Esophagus muscularis mucosa (tissue), 4 donors: ENCODE data around the gene CHGA. TPM values are rescaled to one million over a fixed set of nuclear protein-coding genes. Genes with fewer than 3 reads are reported as not detected.

Experiments
- DNase-seq: peaks from one replicate; pipeline ENCODE4 v3.0.0-alpha.2; 2017; ENCODE audit errors: extremely low spot score
- H3K27ac ChIP-seq, 4 donors: fragments of 200-600 bp; sonication (generic); replicated peaks in 1 of 4; 1 replicate in 3 of 4; 2 replicates in 1 of 4; pipeline ENCODE4 v1.5.1; 2016 to 2019; ENCODE audit warnings: mild to moderate bottlenecking in 1 of 4
- H3K27me3 ChIP-seq, 4 donors: fragments of 200-600 bp; sonication (generic); one replicate each; pipeline versions ENCODE4 v1.5.1 to v1.6.0; 2016 to 2019
- H3K36me3 ChIP-seq, 4 donors: fragments of 200-600 bp; sonication (generic); one replicate each; pipeline ENCODE4 v1.5.1; 2016 to 2019
- H3K4me1 ChIP-seq, 4 donors: fragments of 200-600 bp; sonication (generic); one replicate each; pipeline ENCODE4 v1.5.1; 2016 to 2019
- H3K4me3 ChIP-seq, 4 donors: fragments of 200-600 bp; sonication (generic); 1 replicate in 2 of 4; 2 replicates in 2 of 4; pipeline ENCODE4 v1.5.1; 2016 to 2019; ENCODE audit warnings: mild to moderate bottlenecking in 4 of 4, moderate library complexity in 1 of 4
- H3K9me3 ChIP-seq, 4 donors: fragments of 200-600 bp; sonication (generic); 1 replicate in 3 of 4; 2 replicates in 1 of 4; pipeline ENCODE4 v1.5.1; 2016 to 2019
- CTCF ChIP-seq, 3 experiments: fragments of 200-600 bp in 2 of 3; fragments of 450-650 bp in 1 of 3; sonication (generic) in 2 of 3; IDR thresholded peaks; one replicate each; pipeline ENCODE4 v1.5.1; 2017 to 2019; ENCODE audit warnings: antibody characterized with exemption in 3 of 3, mild to moderate bottlenecking in 2 of 3, moderate library complexity in 1 of 3
- EP300 ChIP-seq: sonication (generic); formaldehyde crosslinking; IDR thresholded peaks from one replicate; pipeline ENCODE4 v1.6.1; 2017; ENCODE audit warnings: antibody characterized with exemption
- POLR2A ChIP-seq: fragments of 450-650 bp; IDR thresholded peaks from one replicate; pipeline ENCODE4 v1.6.1; 2017; ENCODE audit warnings: antibody characterized with exemption, moderate library complexity, mild to moderate bottlenecking, low read depth
- POLR2AphosphoS5 ChIP-seq, 2 donors: sonication (generic); formaldehyde crosslinking; IDR thresholded peaks; one replicate each; pipeline ENCODE4 v1.6.1; 2017; ENCODE audit warnings: antibody characterized with exemption in 2 of 2
- WGBS: methylation state at CpG from one replicate; pipeline ENCODE4 v1.1.5; 2018; 5-methylcytosine and 5-hydroxymethylcytosine counted together
- intact Hi-C: fragments of 100-400 bp; cut with DNase I; formaldehyde crosslinking; loops from one replicate; pipeline ENCODE4 v1.15.1; 2023
- total RNA-seq, 4 donors: library from RNA; depleted of rRNA; stranded (reverse); fragments of >200 nt; gene quantifications; one replicate each; pipeline versions ENCODE4 v1.1.0 to v1.2.1, GENCODE V29; 2016

The CHGA gene
- total RNA-seq, 4 donors from 2014 or later, result 1.2 to 2.5 (median 1.3) TPM

GRCh38 chr14:92948647-92949046, 25.7 kb downstream of the CHGA start:
- no peak for DNase-seq
- Histone ChIP-seq H3K36me3 (peaks cover 31 to 90% (median 46%) of the 10 kb centered on the region in 4 donors), H3K27me3 (no peaks in the 10 kb centered on the region), H3K27ac (no peak overlapping the region), H3K4me1 (peaks cover 48 to 55% (median 51%) of the 10 kb centered on the region in 4 donors), H3K4me3 (no peak overlapping the region), H3K9me3 (no peaks in the 10 kb centered on the region)
- 91% methylated on average over 21 of the region's 22 CpGs for WGBS
- intact Hi-C loops, result no loop called here
- no peak for TF ChIP-seq POLR2AphosphoS5 (IDR thresholded peaks at IDR 0.05)
- TF ChIP-seq CTCF (IDR thresholded peaks at IDR 0.05), result no peak
- no peak for TF ChIP-seq EP300
- no peak for TF ChIP-seq POLR2A

DNA sequence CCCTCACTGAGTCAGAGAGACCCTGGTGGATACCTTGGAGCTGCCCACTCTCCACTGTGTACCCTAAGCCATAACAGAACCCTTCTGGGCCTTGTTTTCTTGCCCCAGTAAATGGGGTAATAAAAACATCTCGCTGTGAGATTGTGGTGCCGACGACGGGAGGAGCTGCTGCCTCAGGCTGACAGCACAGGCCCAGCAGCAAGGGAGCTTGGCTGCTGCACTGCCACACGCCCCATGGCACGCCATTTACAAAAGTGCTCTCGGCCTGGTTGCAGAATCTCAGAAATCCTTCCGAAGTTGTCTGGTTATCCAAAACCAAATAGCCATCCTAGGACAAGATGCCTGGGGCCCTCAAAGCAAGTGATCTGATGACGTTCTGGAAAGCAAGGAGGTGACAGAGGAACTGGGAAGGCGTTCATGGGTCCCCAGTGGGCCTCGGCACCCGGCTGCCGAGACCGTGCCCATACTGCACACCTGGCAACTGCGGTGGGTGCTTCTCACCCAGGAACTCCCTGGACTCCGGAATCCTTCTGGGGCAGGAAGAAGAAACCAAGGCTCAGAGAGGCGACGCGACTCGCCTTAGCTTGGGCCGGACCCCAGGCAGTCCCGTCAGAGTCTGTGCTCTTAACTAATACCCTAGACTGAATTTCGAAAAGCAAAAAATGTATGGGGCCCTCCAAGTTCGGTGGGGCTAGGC, 26.7 kb downstream of the CHGA start:
- H3K4me1 ChIP-seq, result peaks cover 48 to 55% (median 51%) of the 10 kb centered on the region in 4 donors
- H3K9me3 ChIP-seq, result no peaks in the 10 kb centered on the region
- TF ChIP-seq EP300, result no peak
- no peak for TF ChIP-seq POLR2AphosphoS5 (IDR thresholded peaks at IDR 0.05)
- no peak for TF ChIP-seq POLR2A
- TF ChIP-seq CTCF (IDR thresholded peaks at IDR 0.05), result no peak
- H3K36me3 ChIP-seq, result peaks cover 26 to 90% (median 38%) of the 10 kb centered on the region in 4 donors
- no peak for DNase-seq
- intact Hi-C loops, result loop anchor here (5.0 kb wide), 1 partner anchor 168 kb away; the partner anchor contains the start of gene ITPK1
- H3K4me3 ChIP-seq, result no peak overlapping the region
- H3K27me3 ChIP-seq, result no peaks in the 10 kb centered on the region
- H3K27ac ChIP-seq, result peak overlapping the region; percentile 7 to 48 (median 34)
- 93% methylated on average over 24 of the region's 24 CpGs for WGBS

- intact Hi-C loops, result loop anchor here (5.0 kb wide), 1 partner anchor 167 kb away; the partner anchor contains the start of gene ITPK1
- no peak for DNase-seq
- 66% methylated on average over 7 of the region's 7 CpGs for WGBS
- no peaks in the 10 kb centered on the region for H3K9me3 ChIP-seq
- no peak overlapping the region for H3K4me3 ChIP-seq
- peaks cover 20 to 90% (median 32%) of the 10 kb centered on the region in 4 donors for H3K36me3 ChIP-seq
- peak overlapping the region; percentile 7 to 48 (median 34) for H3K27ac ChIP-seq
- peaks cover 48 to 55% (median 53%) of the 10 kb centered on the region in 4 donors for H3K4me1 ChIP-seq
- TF ChIP-seq EP300 (no peak), CTCF (IDR thresholded peaks at IDR 0.05) (no peak), POLR2AphosphoS5 (IDR thresholded peaks at IDR 0.05) (peak in 1 of 2 donors; percentile 12), POLR2A (no peak)
- H3K27me3 ChIP-seq, result no peaks in the 10 kb centered on the region
These were observed 27.2 kb downstream of the CHGA start for GRCh38 chr14:92950193-92950540.

GRCh38 chr14:92950773-92951172, 27.8 kb downstream of the CHGA start:
- Histone ChIP-seq H3K4me1 (peaks cover 47 to 54% (median 53%) of the 10 kb centered on the region in 4 donors), H3K4me3 (no peak overlapping the region), H3K27me3 (no peaks in the 10 kb centered on the region), H3K36me3 (peaks cover 15 to 90% (median 30%) of the 10 kb centered on the region in 4 donors), H3K27ac (peak overlapping the region in 3 of 4 donors; percentile 26 to 48 (median 41)), H3K9me3 (no peaks in the 10 kb centered on the region)
- intact Hi-C loops, result loop anchor here (5.0 kb wide), 1 partner anchor 167 kb away; the partner anchor contains the start of gene ITPK1
- TF ChIP-seq POLR2A, result no peak
- no peak for TF ChIP-seq POLR2AphosphoS5 (IDR thresholded peaks at IDR 0.05)
- TF ChIP-seq EP300, result no peak
- no peak for TF ChIP-seq CTCF (IDR thresholded peaks at IDR 0.05)
- DNase-seq, result no peak
- 79% methylated on average over 6 of the region's 6 CpGs for WGBS
